Type B pancreatic cell (in vitro differentiated cells): Measurements from ENCODE around the gene REXO4. TPM values are rescaled to one million over a fixed set of nuclear protein-coding genes. Genes with fewer than 3 reads are reported as not detected.
A peak's percentile ranks its signal among the peaks of the same experiment; 100 is the strongest.

Source experiments
- DNase-seq: peaks from one replicate; pipeline ENCODE4 v3.0.0; 2021; ENCODE audit warnings: mixed read lengths; ENCODE audit not compliant: unreplicated experiment; ENCODE audit errors: extremely low spot score
- H3K27ac Mint-ChIP-seq: 2 replicates; pipeline ENCODE4 v1.8.0; 2021; ENCODE audit warnings: mild to moderate bottlenecking, mixed read lengths
- H3K27me3 Mint-ChIP-seq: 2 replicates; pipeline ENCODE4 v1.8.0; 2021; ENCODE audit warnings: mixed read lengths
- H3K36me3 Mint-ChIP-seq: 2 replicates; pipeline ENCODE4 v1.8.0; 2021; ENCODE audit warnings: mixed read lengths
- H3K4me1 Mint-ChIP-seq: one replicate; pipeline ENCODE4 v1.8.0; 2021; ENCODE audit warnings: mixed read lengths; ENCODE audit not compliant: unreplicated experiment
- H3K4me3 Mint-ChIP-seq: 2 replicates; pipeline ENCODE4 v1.8.0; 2021; ENCODE audit warnings: mild to moderate bottlenecking, mixed read lengths
- H3K9me3 Mint-ChIP-seq: 2 replicates; pipeline ENCODE4 v1.8.0; 2021; ENCODE audit warnings: mixed read lengths
- CTCF ChIP-seq: fragments of 200-600 bp; sonication (generic); conservative IDR thresholded peaks from 2 replicates; pipeline ENCODE4 v1.5.0; 2021; ENCODE audit warnings: antibody characterized with exemption, mild to moderate bottlenecking
- total RNA-seq: library from RNA; stranded (reverse); gene quantifications from 2 replicates; pipeline ENCODE4 v1.2.1, GENCODE V29; 2021; ENCODE audit warnings: low replicate concordance

The REXO4 gene
- total RNA-seq, 1 donor from 2014 or later = 26.5 TPM

- Mint-ChIP-seq H3K36me3 (no peaks in the 10 kb centered on the region), H3K4me3 (no peak overlapping the region), H3K4me1 (peaks cover 9% of the 10 kb centered on the region), H3K9me3 (no peaks in the 10 kb centered on the region), H3K27me3 (no peaks in the 10 kb centered on the region), H3K27ac (peak overlapping the region; percentile 31)
- no peak for TF ChIP-seq CTCF
- DNase-seq = no peak
These were observed 45.5 kb upstream of the REXO4 start for GRCh38 chr9:133463234-133463863.

GRCh38 chr9:133461975-133462374, 44.2 kb upstream of the REXO4 start:
- Mint-ChIP-seq H3K9me3 (no peaks in the 10 kb centered on the region), H3K36me3 (no peaks in the 10 kb centered on the region), H3K27ac (peak overlapping the region; percentile 92), H3K4me1 (peaks cover 9% of the 10 kb centered on the region), H3K27me3 (no peaks in the 10 kb centered on the region), H3K4me3 (peak overlapping the region; percentile 92)
- DNase-seq = no peak
- TF ChIP-seq CTCF = no peak

- Mint-ChIP-seq H3K27me3 (no peaks in the 10 kb centered on the region), H3K27ac (peak overlapping the region; percentile 92), H3K36me3 (no peaks in the 10 kb centered on the region), H3K4me3 (peak overlapping the region; percentile 92), H3K4me1 (peaks cover 9% of the 10 kb centered on the region), H3K9me3 (no peaks in the 10 kb centered on the region)
- DNase-seq = no peak
- TF ChIP-seq CTCF = no peak
These were observed 42.8 kb upstream of the REXO4 start for GRCh38 chr9:133460405-133461175.

GRCh38 chr9:133459476-133460404, 41.9 kb upstream of the REXO4 start, which contains the start of gene CACFD1:
Gene CACFD1, plus strand, starts transcription at chr9:133459978. Its CDS starts 89 bp downstream, at chr9:133460067.
- H3K4me1 Mint-ChIP-seq = peaks cover 9% of the 10 kb centered on the region
- no peaks in the 10 kb centered on the region for H3K36me3 Mint-ChIP-seq
- no peak for TF ChIP-seq CTCF
- peak within 1 kb of the TSS; percentile 92 for H3K27ac Mint-ChIP-seq
- H3K4me3 Mint-ChIP-seq = peak within 1 kb of the TSS; percentile 92
- peak; percentile 96 for DNase-seq
- H3K27me3 Mint-ChIP-seq = no peaks in the 10 kb centered on the region
- H3K9me3 Mint-ChIP-seq = no peaks in the 10 kb centered on the region

GRCh38 chr9:133458643-133459312, 41.0 kb upstream of the REXO4 start:
- Mint-ChIP-seq H3K9me3 (no peaks in the 10 kb centered on the region), H3K27ac (peak overlapping the region; percentile 91), H3K4me3 (peak overlapping the region; percentile 92), H3K27me3 (no peaks in the 10 kb centered on the region), H3K36me3 (no peaks in the 10 kb centered on the region), H3K4me1 (peaks cover 12% of the 10 kb centered on the region)
- no peak for DNase-seq
- TF ChIP-seq CTCF = no peak
